SKM-1 (cell line): ENCODE results near the gene MMP20.

ENCODE experiments used
- DNase-seq: peaks from one replicate; lab custom pipeline; 2025; ENCODE audit not compliant: unreplicated experiment; lab: John Stamatoyannopoulos, UW

MMP20 gene

DNA sequence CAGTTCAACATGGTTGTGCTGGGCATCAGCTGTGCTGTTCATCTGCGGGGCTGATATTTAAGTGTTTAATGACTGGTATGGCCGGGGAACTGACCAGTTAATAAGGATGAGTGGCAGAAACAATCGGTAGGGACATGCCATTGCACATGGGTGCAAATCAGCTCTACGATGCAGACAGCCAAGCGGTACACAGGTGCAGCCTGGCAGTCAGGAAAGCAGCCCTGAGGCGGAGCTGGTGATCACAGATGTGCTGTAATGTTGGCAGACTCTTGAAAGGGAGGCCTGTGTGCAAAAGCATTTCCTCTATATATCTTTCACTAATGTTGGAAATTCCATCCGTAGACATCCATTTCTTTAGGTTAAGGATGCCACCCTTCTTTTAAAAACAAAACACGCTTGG lies 1.1 kb downstream of the MMP20 start:
- DNase-seq = no peak

DNA sequence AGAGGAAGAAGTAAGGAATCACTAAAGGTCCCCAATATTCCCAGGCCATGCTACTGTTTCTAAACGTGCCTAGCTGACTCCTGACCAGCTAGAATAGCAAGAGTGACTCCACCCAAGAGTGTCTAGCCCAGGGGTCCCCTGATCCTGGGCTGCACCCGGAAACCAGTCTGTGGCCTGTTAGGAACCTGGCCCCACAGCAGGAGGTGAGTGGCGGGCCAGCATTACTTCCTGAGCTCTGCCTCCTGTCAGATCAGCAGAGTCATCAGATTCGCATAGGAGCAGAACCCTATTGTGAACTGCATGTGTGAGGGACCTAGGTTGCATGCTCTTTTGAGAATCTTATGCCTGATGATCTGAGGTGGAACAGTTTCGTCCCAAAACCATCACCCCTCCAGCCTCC lies 2.0 kb downstream of the MMP20 start:
- DNase-seq = no peak

DNA sequence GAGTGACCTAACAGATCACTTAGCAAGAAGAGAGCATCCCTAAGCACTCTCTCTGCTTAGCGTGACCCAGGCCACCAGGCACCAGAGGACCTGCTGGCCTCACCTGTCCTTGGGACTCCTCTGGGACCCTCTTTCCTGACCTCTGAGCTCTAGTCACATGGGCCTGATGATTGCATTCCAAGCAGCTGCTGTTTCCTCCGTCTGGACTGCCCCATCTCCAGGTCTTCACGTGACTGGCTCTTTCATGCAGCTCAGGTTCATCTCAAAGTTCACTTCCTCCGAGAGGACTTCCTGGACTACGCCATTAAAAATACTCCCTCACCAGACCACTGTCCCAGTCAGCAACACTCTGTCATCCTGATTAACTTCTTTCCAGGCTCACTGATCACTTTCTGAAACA lies 2.9 kb downstream of the MMP20 start:
- no peak for DNase-seq

DNA sequence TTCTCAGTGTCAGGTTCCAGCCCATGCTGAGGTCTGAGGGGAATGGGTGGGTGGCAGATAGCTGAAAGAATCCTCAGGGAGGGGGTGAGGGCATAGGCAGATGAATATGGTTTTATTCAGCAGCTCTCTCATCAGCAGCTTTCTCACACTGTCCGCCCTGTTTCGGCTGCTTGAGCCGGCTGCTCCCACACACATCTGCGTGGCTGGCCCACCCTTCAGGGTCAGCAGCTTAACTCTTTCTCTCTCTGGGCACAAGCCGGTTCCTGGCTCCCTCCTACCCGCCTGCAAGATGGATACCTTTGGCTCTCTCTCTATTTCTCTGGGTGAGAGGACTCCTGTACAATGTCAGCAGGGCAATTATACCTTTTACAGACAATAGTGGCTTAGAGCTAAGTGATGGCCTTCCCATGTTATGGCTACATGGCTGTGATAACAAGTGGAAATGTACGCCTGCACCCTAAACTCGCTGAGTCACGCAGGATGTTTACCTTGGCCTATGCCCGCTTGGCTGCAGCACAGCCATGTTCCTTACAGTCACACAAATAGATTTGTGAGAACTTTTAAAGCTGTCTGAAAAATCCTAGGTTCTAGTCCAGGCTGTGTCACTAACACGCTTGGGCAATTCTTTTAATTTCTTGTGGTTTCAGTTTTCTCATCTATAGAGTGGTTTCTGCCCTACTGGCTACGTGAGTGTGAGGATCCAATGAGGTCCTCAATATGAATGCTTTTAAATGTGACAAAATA lies 4.1 kb downstream of the MMP20 start:
- no peak for DNase-seq

DNA sequence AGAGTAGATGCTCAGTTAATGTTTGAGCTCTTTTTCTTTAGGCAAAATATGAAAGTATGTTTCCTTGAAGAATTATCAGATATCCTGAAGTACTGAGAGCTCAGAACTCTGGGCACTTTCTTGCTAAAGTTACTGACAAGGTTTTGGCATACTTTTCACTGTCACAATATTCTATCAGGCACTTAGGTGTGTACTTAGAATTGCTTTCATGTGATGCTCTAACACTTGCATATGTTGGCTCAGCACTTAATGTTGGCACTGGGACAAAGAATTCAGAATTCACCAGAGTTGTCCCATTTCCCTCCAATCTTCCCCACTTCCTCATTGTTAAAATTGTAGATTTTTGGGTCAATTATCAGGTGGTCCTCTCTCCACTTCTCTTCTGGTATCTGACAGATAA lies 5.0 kb downstream of the MMP20 start:
- no peak for DNase-seq

DNA sequence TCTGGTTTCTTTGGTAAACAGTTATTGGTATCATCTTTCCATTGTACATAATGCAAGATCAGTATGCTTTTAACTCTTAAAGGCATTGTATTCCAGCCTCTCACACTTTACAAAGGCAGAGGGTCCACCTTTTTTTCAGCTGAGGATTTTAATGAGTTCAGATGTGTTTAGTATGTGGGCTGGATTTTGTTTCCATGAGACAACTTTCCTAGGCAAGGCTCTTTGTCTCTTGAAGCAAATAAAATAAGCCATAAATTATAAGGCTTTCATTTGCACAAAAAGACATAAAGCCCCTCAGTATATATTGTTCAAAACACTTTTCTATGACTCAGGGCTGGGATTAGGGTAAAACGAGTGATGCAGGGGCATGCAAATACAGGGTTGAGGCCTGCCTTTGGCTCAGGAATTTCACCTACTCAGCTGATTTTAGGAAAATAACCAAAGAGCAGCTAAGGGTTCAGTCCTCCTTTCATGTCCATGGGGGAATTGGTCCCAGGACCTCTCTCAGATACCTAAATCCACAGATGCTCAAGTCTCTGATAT lies 7.6 kb downstream of the MMP20 start:
- DNase-seq = no peak

DNA sequence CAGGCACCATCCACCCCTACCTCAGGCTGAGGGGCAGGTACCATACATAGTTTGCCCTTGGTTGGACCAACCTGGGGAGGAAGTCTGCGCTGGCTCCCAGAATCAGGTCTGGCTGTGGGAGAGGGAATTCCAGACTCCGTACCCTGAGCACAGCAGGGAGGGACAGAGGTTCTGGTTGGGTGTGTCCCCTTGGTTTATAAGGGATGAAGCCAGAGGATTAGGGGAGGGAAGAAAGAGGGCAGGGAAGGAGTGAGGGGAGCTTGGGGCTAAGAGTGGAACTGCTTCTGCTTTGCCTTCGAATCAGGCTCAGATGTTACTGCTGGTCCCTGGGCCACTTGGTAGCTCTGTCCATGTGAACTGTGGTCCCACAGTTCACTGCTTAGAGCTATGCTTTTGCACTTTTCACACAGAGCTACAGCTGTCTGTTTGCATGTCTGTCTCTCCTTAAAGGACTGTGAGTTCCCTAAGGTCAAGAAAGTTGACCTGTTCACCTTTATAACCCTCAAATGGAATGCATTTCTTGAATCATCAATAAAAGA lies 9.2 kb downstream of the MMP20 start:
- DNase-seq = no peak

DNA sequence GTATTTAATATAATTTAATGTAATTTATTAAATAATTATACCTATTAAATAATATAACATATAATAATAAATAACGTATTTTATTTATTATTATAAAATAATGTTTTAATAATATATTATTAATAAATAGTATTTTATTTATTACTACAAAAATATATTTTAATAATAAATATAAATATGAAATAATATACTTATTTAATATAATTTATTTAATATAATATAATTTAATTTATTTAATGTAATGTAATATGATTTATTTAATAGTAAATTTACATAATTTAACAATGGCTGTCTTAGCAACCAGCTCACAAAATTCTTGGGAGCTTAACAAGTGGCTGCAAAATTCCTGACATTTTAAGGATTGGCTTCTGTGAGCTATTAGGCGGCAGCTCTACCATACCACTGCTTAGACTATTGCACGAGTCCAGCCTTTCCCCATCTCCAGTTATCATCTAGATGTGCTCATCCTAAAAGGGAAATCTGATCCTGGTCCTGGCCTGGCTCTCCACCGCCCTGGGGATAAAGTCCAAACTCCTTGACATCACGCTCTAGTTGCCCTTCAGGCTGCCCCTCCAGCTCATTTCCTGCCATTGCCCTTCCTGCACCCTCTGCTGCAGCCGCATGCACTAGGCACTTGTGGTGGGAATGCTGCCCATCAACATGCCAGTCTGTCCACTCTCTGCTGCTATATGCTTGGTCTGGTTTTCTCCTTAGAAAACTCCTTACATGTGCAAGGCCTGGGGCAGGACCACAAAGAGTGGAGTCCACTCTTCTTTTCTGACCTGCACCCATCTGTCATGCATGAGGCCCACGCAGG lies 9.8 kb downstream of the MMP20 start:
- no peak for DNase-seq

DNA sequence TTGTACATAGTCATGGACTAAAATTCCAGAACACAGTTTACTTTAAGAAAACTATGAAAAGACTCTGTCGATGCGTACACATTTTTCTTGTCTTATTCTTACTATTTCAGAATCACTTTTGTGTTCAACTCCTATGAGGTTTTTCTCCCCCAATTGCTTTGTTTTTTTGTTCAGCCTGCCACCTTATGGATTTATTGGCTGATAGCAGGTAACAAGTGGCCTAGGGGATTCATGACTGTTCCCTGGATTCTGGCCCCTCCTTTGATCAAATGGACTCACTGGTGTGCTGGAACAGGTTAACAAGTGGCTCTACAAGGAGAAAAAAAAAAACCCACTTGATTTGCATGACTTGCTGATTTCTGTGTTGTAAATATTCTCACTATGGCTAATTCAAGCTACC lies 10.6 kb downstream of the MMP20 start:
- no peak for DNase-seq

DNA sequence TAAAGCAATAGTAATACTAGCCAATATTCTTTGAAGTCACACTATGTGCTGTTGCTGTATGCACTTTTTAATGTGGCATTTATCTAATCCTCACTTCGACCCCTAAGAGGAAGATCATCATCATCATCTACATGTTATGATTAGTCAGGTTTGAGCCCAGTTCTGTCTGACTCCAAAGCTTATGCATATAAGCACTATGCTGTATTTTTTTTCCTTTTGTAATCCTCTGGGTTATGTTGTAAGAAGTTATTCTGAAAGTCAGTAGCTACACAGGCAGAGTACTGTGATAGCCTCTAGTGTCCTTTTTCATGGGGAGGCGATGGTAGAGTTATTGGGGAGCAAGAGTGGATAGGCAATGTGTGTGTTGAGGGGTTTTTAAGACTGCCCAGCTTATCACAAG lies 11.1 kb downstream of the MMP20 start:
- no peak for DNase-seq

DNA sequence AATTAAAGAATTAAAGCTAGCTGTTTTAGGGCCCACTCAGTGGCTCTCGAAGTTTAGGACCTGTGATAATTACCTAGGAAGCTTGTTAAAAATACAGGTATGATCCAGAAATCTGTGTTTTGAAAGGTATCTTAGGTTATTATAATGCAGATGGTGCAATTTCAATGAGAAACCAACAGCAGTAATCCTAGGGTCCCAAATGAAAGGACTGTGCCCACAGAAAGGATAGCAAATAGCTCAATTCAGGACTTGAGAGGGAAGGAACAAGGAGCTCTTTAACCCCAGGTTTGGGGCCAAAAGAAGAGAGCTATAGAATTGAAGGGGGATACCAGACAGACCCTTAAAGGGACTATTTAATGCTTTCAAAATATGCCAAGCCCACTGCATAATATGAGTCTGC lies 11.7 kb downstream of the MMP20 start:
- no peak for DNase-seq

DNA sequence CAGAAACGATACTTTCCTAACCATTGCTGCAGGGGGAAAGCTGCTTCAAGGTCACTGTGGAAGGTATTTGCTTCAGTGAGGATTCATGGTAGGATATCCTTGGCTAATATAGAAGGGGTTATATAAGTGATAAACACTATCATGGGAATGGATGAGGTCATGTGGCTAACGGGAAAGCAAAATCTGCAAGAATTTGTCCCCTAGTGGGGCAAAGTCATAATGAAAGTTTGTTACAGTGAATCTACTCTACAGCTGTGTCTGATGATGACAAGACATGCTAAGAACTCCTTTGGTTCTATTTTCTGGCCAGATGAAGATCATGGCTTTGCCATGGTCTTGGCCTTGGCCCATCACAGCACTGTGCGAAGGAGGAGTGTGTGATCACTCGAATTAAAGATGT lies 13.8 kb downstream of the MMP20 start:
- no peak for DNase-seq

DNA sequence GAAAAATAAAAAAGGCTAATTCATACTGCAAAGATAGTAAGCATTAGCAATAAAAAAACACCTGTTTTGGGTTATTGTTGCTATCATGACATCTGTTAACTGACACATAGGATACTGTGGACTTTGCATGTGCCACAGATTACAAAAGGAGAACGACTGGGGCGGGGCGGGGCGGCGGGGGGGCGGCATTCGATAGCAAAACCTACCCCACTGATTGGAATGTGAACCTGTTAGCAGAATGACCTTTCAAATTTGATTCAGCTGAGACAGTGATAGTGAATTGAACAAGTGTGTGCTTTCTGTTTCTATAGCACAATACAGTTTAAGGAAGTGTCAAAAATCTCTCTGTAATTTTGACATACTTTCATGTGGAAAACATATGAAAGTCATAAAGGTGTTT lies 14.9 kb downstream of the MMP20 start:
- no peak for DNase-seq

DNA sequence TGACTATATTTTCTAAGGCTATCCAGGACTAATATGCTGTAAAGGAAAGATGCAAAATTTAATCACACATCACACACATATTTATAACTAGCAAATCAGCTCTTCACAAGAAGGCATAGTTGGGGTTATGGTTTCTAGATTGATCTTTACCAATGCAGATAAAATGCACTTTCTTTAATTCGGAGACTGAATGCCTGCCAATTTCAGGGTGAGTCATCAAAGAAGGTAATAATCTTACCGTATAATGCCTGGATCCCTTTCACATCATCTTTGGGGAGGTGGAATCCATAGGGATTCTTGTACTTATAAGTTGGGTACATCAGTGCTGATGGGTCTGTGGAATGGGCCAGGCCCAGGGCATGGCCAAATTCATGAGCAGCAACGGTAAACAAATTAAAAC lies 16.4 kb downstream of the MMP20 start:
- no peak for DNase-seq

DNA sequence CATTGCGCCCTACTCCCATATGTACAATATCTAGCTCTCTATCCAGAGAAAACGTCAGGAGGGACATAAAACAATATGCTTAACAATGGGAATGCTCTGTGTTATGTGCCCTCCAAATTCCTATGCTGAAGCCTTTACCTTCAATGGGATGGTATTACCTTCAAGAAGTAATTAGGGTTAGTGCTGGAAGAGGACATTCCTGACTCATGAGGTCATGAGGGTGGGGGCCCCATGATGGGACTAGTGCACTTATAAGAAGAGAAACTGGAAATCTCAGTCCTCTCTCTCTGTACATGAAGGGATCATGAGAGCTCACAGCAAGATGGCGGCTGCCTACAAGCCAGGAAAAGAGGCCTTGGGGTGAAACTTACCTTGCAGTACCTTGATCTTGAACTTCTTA lies 20.3 kb downstream of the MMP20 start:
- DNase-seq = no peak

DNA sequence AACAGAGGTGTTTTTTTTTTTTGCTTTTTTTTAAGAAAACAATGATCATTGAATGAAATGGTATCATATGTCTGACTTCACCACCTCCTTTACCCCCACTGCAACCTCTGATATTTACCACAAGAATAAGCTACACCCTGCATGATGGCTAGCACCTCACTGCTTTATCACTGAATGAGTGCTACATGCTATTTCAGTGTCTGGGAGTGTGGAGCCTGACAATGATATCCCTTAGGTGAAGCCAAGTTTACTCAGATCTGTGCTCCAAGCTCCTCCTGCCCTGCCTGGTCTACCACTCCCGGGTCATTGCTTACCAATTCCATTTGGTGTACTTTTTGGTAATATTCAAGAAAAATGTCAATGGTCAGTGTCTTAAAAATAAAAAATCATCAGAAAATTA lies 21.1 kb downstream of the MMP20 start:
- no peak for DNase-seq

DNA sequence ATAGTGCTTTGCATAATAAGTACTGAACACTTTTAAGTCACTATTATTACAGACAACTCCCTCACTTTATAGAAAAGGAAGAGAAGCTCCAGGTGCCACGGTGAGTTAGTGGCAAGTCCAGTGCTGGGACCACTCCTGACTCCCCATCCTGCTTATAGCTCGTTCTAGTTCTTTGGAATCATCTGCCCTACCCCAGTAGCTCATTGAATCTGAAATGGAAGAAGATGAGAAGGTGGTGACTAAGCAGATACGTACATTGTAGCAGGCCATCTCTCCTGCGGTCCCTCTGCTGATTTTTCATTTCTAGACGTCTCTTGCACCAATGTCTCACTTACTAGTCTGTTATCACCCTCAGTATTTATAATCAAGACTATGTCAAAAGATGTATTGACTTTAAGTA lies 21.6 kb downstream of the MMP20 start:
- no peak for DNase-seq

DNA sequence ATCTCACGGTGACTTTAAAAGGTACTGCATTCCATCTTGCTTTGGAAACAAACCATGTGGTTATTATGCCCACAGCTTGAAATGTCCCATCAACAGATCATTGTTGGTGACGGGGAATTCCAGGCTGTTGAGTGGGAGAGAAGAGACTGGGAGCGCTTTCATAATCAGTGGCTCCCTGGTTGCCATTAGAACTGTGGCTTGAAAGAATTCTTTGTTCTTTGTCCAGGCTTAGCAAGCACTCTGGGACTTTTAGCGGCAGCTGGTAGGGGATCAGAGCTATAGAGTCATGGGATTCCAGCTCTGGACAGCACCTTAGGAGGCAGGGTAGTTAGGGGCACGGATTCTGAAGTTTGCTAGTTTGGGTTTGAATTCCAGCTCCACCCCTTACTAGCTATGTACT lies 22.0 kb downstream of the MMP20 start:
- no peak for DNase-seq

DNA sequence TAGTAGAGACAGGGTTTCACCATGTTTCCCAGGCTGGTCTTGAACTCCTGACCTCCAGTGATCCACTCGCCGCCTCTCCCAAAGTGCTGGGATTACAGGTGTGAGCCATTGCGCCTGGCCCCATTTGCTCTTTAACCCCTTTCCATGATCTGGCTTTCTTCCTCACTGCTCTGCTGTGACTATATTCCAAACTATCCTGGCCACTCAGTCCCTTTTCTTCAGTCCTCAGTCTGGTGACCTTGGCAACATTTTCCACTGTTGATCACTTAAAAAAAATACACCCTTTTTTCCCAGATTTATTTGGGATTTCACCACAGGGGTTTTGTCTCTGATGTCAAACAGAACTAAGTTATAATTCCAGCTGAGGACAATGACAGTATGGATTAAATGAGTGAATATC lies 24.5 kb downstream of the MMP20 start:
- DNase-seq = no peak

DNA sequence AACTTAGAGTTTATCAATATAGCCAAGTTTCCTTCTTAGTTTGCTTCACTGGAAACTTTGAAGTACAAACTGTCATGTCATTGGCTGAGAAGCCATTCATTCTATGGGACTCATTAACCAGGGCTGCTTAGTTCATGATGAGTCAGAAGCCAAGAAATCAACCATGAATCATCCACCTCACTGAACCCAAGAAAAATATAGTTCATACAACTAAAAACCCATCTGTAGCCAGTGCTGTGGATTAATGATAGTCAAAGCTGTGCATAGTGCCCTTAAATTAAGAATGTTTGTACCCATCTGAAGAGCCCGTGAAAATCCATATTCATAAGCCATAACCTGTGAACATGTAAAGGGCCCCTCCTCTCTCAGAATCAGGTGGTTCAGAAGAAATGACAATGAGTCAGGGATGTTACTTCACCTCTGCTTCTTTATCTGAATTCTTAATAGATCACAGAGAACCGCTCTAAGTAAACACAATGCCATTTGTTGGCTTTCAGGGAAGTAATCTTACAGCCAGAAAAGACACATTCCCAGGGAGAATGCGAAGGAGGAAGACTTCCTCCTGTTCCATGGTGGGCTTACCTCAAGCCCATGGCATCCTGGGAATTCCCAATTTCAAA lies 25.4 kb downstream of the MMP20 start:
- DNase-seq = no peak

DNA sequence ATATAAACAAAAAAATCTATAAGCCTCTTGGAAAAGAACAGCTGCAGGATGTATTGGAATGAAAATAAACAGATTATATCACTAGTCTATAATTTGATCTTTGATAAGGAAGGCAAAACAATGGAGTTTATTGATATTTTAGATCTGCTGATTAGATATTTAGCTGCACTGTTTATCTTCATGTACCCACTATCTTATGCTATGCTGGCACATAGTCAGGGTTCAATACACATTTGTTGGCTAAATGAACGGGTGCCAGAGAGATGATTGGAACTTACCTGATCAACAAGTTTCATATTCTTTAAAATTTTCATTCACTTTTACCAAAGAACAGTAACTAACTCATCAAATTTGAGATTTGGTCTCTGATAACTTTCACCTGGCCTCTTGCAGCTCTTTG lies 26.9 kb downstream of the MMP20 start:
- no peak for DNase-seq

DNA sequence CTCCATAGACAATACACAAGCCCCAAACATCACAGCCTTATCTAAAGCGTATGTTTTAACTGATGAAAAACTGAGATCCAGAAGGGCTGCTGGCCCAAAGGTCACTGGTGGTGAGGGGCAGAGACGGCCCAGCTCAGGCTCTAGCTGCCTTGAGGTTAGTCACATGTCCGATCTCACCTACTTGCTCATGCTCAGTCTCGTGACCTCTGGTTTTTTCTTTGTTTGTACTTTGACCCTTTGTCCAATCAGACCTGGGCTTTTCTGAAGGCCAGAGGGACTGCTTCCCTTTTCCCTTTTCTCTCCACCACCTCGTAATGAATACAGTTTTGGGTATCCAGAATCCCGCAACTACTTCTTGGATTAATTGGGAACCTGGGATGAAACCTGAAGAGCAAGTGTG lies 28.6 kb downstream of the MMP20 start:
- no peak for DNase-seq
